K562 (cell line): ENCODE results near the gene SLC7A6OS. TPM values are rescaled to one million over a fixed set of nuclear protein-coding genes. Genes with fewer than 3 reads are reported as not detected.

Experiments
- ATAC-seq: fragments of 200-7000 bp; cut with Tn5 transposase; 3 replicates; pipeline ENCODE4 v1.9.1; 2020; ENCODE audit warnings: moderate library complexity
- BruUV-seq: library from RNA; stranded (reverse); fragments of 400-500 nt; replicated peaks from 2 replicates; lab custom pipeline; 2021; lab: Mats Ljungman, UMichigan
- CTCF ChIA-PET: fragments of 300-600 bp; formaldehyde crosslinking; extraction: SDS; loops from one replicate; lab custom pipeline; 2021; ENCODE audit warnings: low intra/inter-chr PET ratio; lab: Yijun Ruan, JAX
- POLR2A ChIA-PET: fragments of 300-600, 350-650 bp; sonication (Branson Sonifier 250); formaldehyde crosslinking; extraction: SDS; loops from one replicate; lab custom pipeline; 2021; ENCODE audit warnings: antibody characterized with exemption, inconsistent platforms; lab: Yijun Ruan, JAX
- DNase-seq, 4 experiments: peaks; one replicate each; pipeline versions ENCODE4 v3.0.0 to v3.0.0-alpha.2; 2011 to 2018; ENCODE audit warnings: low spot score in 3 of 4, mixed read lengths in 3 of 4; ENCODE audit errors: extremely low read depth in 1 of 4
- FAIRE-seq: peaks from 2 replicates; lab custom pipeline; 2011; peaks lifted over from hg19 to GRCh38; lab: Jason Lieb, UNC
- H2AFZ ChIP-seq: 2 replicates; pipeline ENCODE4 v1.6.0; 2011; ENCODE audit warnings: low read depth, low read length, control low read depth, inconsistent platforms
- H3K27ac ChIP-seq: fragments of 200-600 bp; 3 replicates; pipeline ENCODE4 v1.8.0; 2011; ENCODE audit warnings: low read depth, mild to moderate bottlenecking, control low read depth, inconsistent platforms, low read length, moderate library complexity, mixed read lengths; ENCODE audit errors: extremely low read depth
- H3K27me3 ChIP-seq, 2 experiments: fragments of 300-600 bp in 1 of 2; 2 replicates in 1 of 2; 3 replicates in 1 of 2; pipeline versions ENCODE4 v1.6.0 to v1.8.0; 2011; ENCODE audit warnings: inconsistent platforms in 2 of 2, low read length in 2 of 2, mild to moderate bottlenecking in 1 of 2, mixed read lengths in 1 of 2, moderate library complexity in 1 of 2; ENCODE audit not compliant: control insufficient read depth in 2 of 2, insufficient read depth in 2 of 2
- H3K36me3 ChIP-seq: fragments of 300-600 bp; 3 replicates; pipeline ENCODE4 v1.8.0; 2011; ENCODE audit warnings: mild to moderate bottlenecking, low read length, inconsistent platforms; ENCODE audit not compliant: control insufficient read depth, insufficient read depth
- H3K4me1 ChIP-seq, 2 experiments: fragments of 200-600 bp in 1 of 2; replicated peaks in 1 of 2; 2 replicates in 1 of 2; 3 replicates in 1 of 2; pipeline versions ENCODE4 v1.5.1 to v1.8.0; 2011; ENCODE audit warnings: inconsistent platforms in 2 of 2, low read length in 2 of 2, mild to moderate bottlenecking in 1 of 2, mixed read lengths in 1 of 2, moderate library complexity in 1 of 2; ENCODE audit not compliant: control insufficient read depth in 2 of 2, insufficient read depth in 2 of 2
- H3K4me2 ChIP-seq: 2 replicates; pipeline ENCODE4 v1.6.1; 2011; ENCODE audit warnings: low read length, control low read depth, inconsistent platforms, mixed read lengths; ENCODE audit not compliant: insufficient read depth
- H3K4me3 ChIP-seq: fragments of 200-600 bp; sonication (generic), shearing (Covaris generic); 2 replicates; pipeline ENCODE4 v1.5.1; 2016; ENCODE audit warnings: control low read depth, inconsistent platforms
- H3K79me2 ChIP-seq: fragments of 200-600 bp; 3 replicates; pipeline ENCODE4 v1.8.0; 2011; ENCODE audit warnings: low read length, inconsistent platforms; ENCODE audit not compliant: control insufficient read depth, insufficient read depth
- H3K9ac ChIP-seq, 2 experiments: 2 replicates each; pipeline versions ENCODE4 v1.6.0 to v1.6.1; 2011; ENCODE audit warnings: low read depth in 2 of 2, low read length in 2 of 2, control low read depth in 1 of 2, inconsistent platforms in 1 of 2, mild to moderate bottlenecking in 1 of 2, mixed read lengths in 1 of 2; ENCODE audit not compliant: insufficient read depth in 1 of 2
- H3K9me1 ChIP-seq: one replicate; pipeline ENCODE4 v1.6.0; 2011; ENCODE audit warnings: inconsistent platforms, mild to moderate bottlenecking, low read length, moderate library complexity; ENCODE audit not compliant: control insufficient read depth, insufficient read depth
- H3K9me3 ChIP-seq: replicated peaks from 2 replicates; pipeline ENCODE4 v1.5.1; 2011; ENCODE audit warnings: low read depth, low read length, inconsistent platforms; ENCODE audit not compliant: control insufficient read depth, insufficient read depth
- H4K20me1 ChIP-seq: replicated peaks from 2 replicates; pipeline ENCODE4 v1.6.1; 2011; ENCODE audit warnings: low read length, inconsistent platforms, mixed read lengths; ENCODE audit not compliant: control insufficient read depth, insufficient read depth
- AFF4 ChIP-seq: sonication (generic); formaldehyde crosslinking; IDR thresholded peaks from 2 replicates; pipeline ENCODE4 v1.8.0; 2023; ENCODE audit warnings: mild to moderate bottlenecking, missing genetic modification reagents
- RCOR1 ChIP-seq, 2 experiments: IDR thresholded peaks; 2 replicates each; pipeline ENCODE4 v1.6.1; 2012; ENCODE audit warnings: low read depth in 2 of 2, low read length in 2 of 2, borderline replicate concordance in 1 of 2, improper control_type of control experiment in 1 of 2
- THRAP3 ChIP-seq: fragments of 450-650 bp; IDR thresholded peaks from 2 replicates; pipeline ENCODE4 v1.6.1; 2016; ENCODE audit warnings: mild to moderate bottlenecking, inconsistent platforms, borderline replicate concordance
- ZNF121 ChIP-seq: sonication (generic); formaldehyde crosslinking; conservative IDR thresholded peaks from 2 replicates; pipeline ENCODE4 v1.8.0; 2022; ENCODE audit warnings: missing genetic modification reagents
- ZNF165 ChIP-seq: fragments of 250-450 bp; sonication (Bioruptor Pico); IDR thresholded peaks from 2 replicates; pipeline ENCODE4 v1.4.0; 2020; ENCODE audit warnings: borderline replicate concordance
- WGBS: fragments of 100-300 bp; shearing (Covaris generic); methylation state at CpG from one replicate; pipeline ENCODE4 v1.1.6; 2016; ENCODE audit warnings: low coverage, mixed read lengths; ENCODE audit not compliant: insufficient coverage; ENCODE audit errors: missing lambda C conversion rate; 5-methylcytosine and 5-hydroxymethylcytosine counted together
- in situ Hi-C: fragments of 300-500 bp; cut with MboI; formaldehyde crosslinking; loops from 4 replicates; pipeline ENCODE4 v1.15.0; 2018; ENCODE audit warnings: inconsistent platforms, mixed read lengths
- intact Hi-C: fragments of 100-400 bp; cut with micrococcal nuclease; formaldehyde crosslinking; loops from 2 replicates; pipeline ENCODE4 v1.14.2; 2022
- polyA plus RNA-seq, 8 experiments: library from polyadenylated mRNA; depleted of rRNA in 4 of 8; stranded (reverse) in 5 of 8; unstranded in 3 of 8; fragments of >200 nt; fragmentation: Nextera tagmentation in 2 of 8; fragmentation: Illumina TruSeq in 1 of 8; extraction: Ambion mirVana in 2 of 8; extraction: Trizol in 1 of 8; gene quantifications; 2 replicates each; pipeline versions ENCODE4 v1.2.1 to v1.2.3, GENCODE V29; 2011 to 2014; ENCODE audit warnings: inconsistent platforms in 1 of 8, missing spikeins in 1 of 8
- total RNA-seq, 7 experiments: library from RNA; depleted of rRNA in 6 of 7; stranded (reverse); fragments of >200 nt in 6 of 7; fragmentation: Illumina TruSeq in 2 of 7; extraction: Trizol in 2 of 7; gene quantifications; 2 replicates each; pipeline versions ENCODE4 v1.2.1 to v1.2.3, GENCODE V29; 2011 to 2021; ENCODE audit warnings: low replicate concordance in 1 of 7

The SLC7A6OS gene
- total and polyA plus RNA-seq, 9 of the 15 experiments (the other 6 are each of a cell fraction or from before 2014, with no cell fraction given) = 2.7 to 23.6 (median 17.2) TPM

GRCh38 chr16:68257906-68258800 is 52.6 kb downstream of the SLC7A6OS start:
- WGBS = 65% methylated on average over 12 of the region's 13 CpGs
- no peak for FAIRE-seq
- H3K9me1 ChIP-seq = peaks cover 4% of the 10 kb centered on the region
- intact Hi-C loops = no loop called here
- peaks cover 18% of the 10 kb centered on the region; the same call in 2 of the 3 replicates for H3K36me3 ChIP-seq
- H4K20me1 ChIP-seq = 0 out of 2 replicates have a peak, but pooled peaks cover 7% of the 10 kb centered on the region
- peak overlapping the region in 1 of 2 experiments; percentile 30; a peak in 1 of 4 replicates for H3K9ac ChIP-seq
- H3K27ac ChIP-seq = no peak overlapping the region
- DNase-seq = no peak
- ChIA-PET POLR2A (interaction anchor here (0.6 to 2.1 kb wide), 4 partner anchors 8 to 585 kb away, joined by 3 to 5 read pairs (median 4); no protein-coding TSS in a partner anchor), CTCF (no interaction called here)
- H2AFZ ChIP-seq = no peak overlapping the region
- H3K4me2 ChIP-seq = no peak overlapping the region
- no peak for ATAC-seq
- H3K4me1 ChIP-seq = peaks cover 2 to 4% of the 10 kb centered on the region in 2 experiments
- H3K27me3 ChIP-seq = no peaks in the 10 kb centered on the region
- H3K79me2 ChIP-seq = peaks cover 2% of the 10 kb centered on the region; the same call in 1 of the 3 replicates
- H3K4me3 ChIP-seq = no peak overlapping the region
- no peaks in the 10 kb centered on the region for H3K9me3 ChIP-seq
- TF ChIP-seq ZNF121 (CRISPR knock-in tag) = peak; percentile 73
- TF ChIP-seq THRAP3 = no peak
- TF ChIP-seq AFF4 (CRISPR knock-in tag) = no peak
- no peak for TF ChIP-seq ZNF165 (CRISPR knock-in tag)
- TF ChIP-seq RCOR1 (IDR thresholded peaks at IDR 0.05; ENCODE audit: borderline replicate concordance in 1 of 2, low read depth in 2 of 2, low read length in 2 of 2) = no peak
- in situ Hi-C loops = no loop called here
- BruUV-seq = no TSS peak
